Activated CD4-positive, CD25-positive, alpha-beta regulatory T cell treated with anti-CD3 and anti-CD28 coated beads, Interleukin-2, amount 50 U/mL, for 72 hours (primary cell): Measurements from ENCODE around the gene TLE3.
"Not testable (repeated sequence)": the region's sequence is repeated elsewhere in the genome, so short reads cannot be mapped to it uniquely, and the experiment has no call there.

Source experiments
- DNase-seq: peaks from one replicate; pipeline ENCODE4 v3.0.0; 2021

TLE3 gene

GRCh38 chr15:70097321-70098152 is at the start of gene TLE3:
Gene TLE3 (minus strand): TSS chr15:70097917. CDS start chr15:70096798, 1,119 bp downstream.
- peak; percentile 98 for DNase-seq

GRCh38 chr15:70147178-70147760 is 49.6 kb upstream of the TLE3 start:
- no peak for DNase-seq

- no peak for DNase-seq
Observed at GRCh38 chr15:70146771-70147170, 49.1 kb upstream of the TLE3 start.

- DNase-seq: no peak
Observed at GRCh38 chr15:70146162-70146561, 48.4 kb upstream of the TLE3 start.

- no peak for DNase-seq
Observed at GRCh38 chr15:70145261-70145660, 47.5 kb upstream of the TLE3 start.

GRCh38 chr15:70142322-70143191 is 44.8 kb upstream of the TLE3 start:
- DNase-seq: peak; percentile 36

GRCh38 chr15:70142072-70142321 is 44.3 kb upstream of the TLE3 start:
- no peak for DNase-seq

GRCh38 chr15:70141376-70142071 is 43.8 kb upstream of the TLE3 start:
- peak; percentile 34 for DNase-seq

- DNase-seq: no peak
Observed at GRCh38 chr15:70140543-70141375, 43.0 kb upstream of the TLE3 start.

GRCh38 chr15:70140025-70140542 is 42.4 kb upstream of the TLE3 start:
- DNase-seq: no peak

- no peak for DNase-seq
Observed at GRCh38 chr15:70137967-70138366, 40.2 kb upstream of the TLE3 start.

GRCh38 chr15:70137021-70137420 is 39.3 kb upstream of the TLE3 start:
- DNase-seq: not testable (repeated sequence)

- no peak for DNase-seq
Observed at GRCh38 chr15:70133781-70134421, 36.2 kb upstream of the TLE3 start.

- no peak for DNase-seq
Observed at GRCh38 chr15:70133296-70133695, 35.6 kb upstream of the TLE3 start.

GRCh38 chr15:70132571-70132970 is 34.9 kb upstream of the TLE3 start:
- no peak for DNase-seq

- no peak for DNase-seq
Observed at GRCh38 chr15:70132139-70132538, 34.4 kb upstream of the TLE3 start.

GRCh38 chr15:70128414-70129140 is 30.9 kb upstream of the TLE3 start:
- DNase-seq: no peak

- no peak for DNase-seq
Observed at GRCh38 chr15:70127770-70128413, 30.2 kb upstream of the TLE3 start.

GRCh38 chr15:70127288-70127746 is 29.6 kb upstream of the TLE3 start:
- no peak for DNase-seq

- DNase-seq: no peak
Observed at GRCh38 chr15:70126362-70126761, 28.6 kb upstream of the TLE3 start.
